ENCODE data around the gene GOLGA8H.

- TF ChIP-seq GATA3 (IDR thresholded peaks at IDR 0.05; ENCODE audit: low read depth, low read length), result no peak
- no peak for TF ChIP-seq GATA2 (IDR thresholded peaks at IDR 0.05; ENCODE audit: low read depth, low read length)
Observed at GRCh38 chr15:30650012-30650929, 46.4 kb downstream of the GOLGA8H start.
